ENCODE results near the gene FKBP2. TPM values are rescaled to one million over a fixed set of nuclear protein-coding genes. Genes with fewer than 3 reads are reported as not detected.
A peak's percentile ranks its signal among the peaks of the same experiment; 100 is the strongest.

FKBP2 gene
- 10 to 100 TPM; 20.2 to 54.7 (median 27.6) TPM for total RNA-seq

DNA sequence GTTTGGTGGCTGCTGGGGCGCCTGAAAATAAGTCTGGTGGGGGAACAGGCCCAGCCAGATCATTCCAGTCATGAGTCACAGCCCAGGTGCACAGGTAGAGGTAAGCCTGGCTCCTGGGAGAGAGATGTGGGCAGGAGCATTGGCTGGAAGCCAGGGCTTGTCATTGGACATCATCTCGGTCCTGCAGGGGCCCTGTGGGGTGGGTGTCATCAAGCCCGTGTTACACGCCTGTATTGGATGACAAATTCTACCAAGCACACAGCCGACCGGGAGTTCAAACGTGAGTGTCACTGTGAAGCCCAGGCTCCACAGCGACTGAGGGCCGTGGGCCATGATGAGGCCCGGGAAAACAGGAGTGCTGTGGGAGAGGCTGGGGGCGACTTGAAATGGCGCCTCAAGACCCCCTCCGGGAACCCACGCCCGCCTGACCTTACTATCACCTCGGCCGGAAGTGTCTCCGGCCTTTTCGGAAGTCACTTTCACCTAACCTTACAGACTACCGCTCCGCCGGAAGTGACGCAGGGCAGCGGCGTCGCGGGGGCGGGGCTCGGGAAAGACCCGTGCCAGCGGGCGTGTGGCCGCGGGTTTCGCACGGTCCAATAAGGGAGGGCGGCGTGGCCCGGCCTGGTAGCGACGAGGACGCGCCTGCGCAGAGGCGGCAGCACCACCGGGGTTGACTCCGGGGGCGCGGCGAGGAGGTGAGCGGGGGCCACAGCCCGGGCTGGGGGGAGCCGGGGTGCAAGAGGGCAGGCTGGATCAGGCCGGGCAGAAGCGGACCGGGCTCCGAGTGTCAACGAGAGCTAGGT lies at the start of gene FKBP2:
Gene FKBP2, plus strand, starts transcription at position 661 of the 806 bp plus-strand sequence. CDS start 1,293 bp downstream, outside the sequence.
- TF ChIP-seq POLR2A (IDR thresholded peaks at IDR 0.05) (peak; percentile 97 to 98), CTCF (IDR thresholded peaks at IDR 0.05 in 4 of 5, conservative IDR thresholded peaks at IDR 0.05 in 1 of 5) (no peak)
- peak within 1 kb of the TSS; percentile 92 to 100 (median 96) for H3K27ac ChIP-seq
- no peaks in the 10 kb centered on the region for H3K9me3 ChIP-seq
- peaks cover 0 to 13% of the 10 kb centered on the region in 2 donors for H3K36me3 ChIP-seq
- peak within 1 kb of the TSS; percentile 85 to 96 (median 91) for H3K4me3 ChIP-seq
- DNase-seq (peak; percentile 94 to 98), ATAC-seq (peak; percentile 64 to 69)
- no peaks in the 10 kb centered on the region for H3K27me3 ChIP-seq
- in situ Hi-C loops (cut with MboI; ENCODE audit: low sequenced_read_pairs in 4 of 4) (no loop called here), intact Hi-C loops (cut with DNase I; ENCODE audit: low total_unique reads) (loop anchor here (2.0 to 10.0 kb wide), 2 partner anchors 30 to 634 kb away; partner anchors contain the start of gene EHD1)
- peaks cover 33 to 42% of the 10 kb centered on the region in 2 donors for H3K4me1 ChIP-seq

DNA sequence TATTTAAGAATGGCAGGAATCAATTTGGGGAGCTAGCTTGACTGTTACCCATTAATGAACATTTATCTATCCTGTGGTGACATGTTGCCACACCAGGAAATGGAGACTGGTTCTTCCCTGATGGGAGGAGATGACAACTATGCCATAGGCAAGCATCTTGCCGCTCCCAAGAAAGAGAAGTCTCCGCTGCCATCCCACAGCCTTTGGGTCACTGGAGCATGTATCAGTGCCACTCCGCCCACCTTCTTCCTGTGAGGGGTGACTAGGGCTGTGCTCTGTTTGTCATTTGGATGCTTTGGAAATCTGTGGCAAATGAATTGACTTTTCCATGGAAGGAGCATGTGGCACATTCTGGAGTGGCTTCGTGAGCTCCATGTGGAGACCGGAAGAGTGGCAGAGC lies 48.5 kb upstream of the FKBP2 start:
- in situ Hi-C loops (cut with MboI; ENCODE audit: low sequenced_read_pairs in 4 of 4): no loop called here

DNA sequence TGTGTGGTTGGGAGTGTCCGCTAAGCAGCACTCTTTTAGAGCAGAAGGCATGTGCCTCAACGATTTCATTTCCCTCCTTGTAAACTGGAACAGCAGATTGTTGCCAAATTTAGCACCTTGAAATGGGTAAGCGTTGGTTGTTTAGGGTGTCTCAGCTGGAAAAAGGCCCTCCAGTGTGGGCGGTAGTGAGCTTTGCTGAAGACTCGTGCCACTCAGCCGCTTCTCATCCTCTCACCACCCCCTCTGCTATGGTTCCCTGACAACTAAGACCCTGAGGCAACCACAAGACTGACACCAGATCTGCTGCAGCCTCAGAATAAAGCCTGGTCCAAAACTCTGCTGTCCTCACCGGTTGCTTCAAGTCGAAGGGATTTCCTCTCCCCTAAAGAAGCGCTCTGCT lies 44.3 kb upstream of the FKBP2 start:
- TF ChIP-seq POLR2A (IDR thresholded peaks at IDR 0.05): no peak
- no peak for TF ChIP-seq CTCF (IDR thresholded peaks at IDR 0.05 in 4 of 5, conservative IDR thresholded peaks at IDR 0.05 in 1 of 5)
- H3K4me3 ChIP-seq: no peak overlapping the region
- no peaks in the 10 kb centered on the region for H3K4me1 ChIP-seq
- ATAC-seq: no peak
- no peaks in the 10 kb centered on the region for H3K9me3 ChIP-seq
- in situ Hi-C loops (cut with MboI; ENCODE audit: low sequenced_read_pairs in 4 of 4): no loop called here
- peaks cover 3 to 86% of the 10 kb centered on the region in 2 donors for H3K36me3 ChIP-seq
- no peaks in the 10 kb centered on the region for H3K27me3 ChIP-seq
- intact Hi-C loops (cut with DNase I; ENCODE audit: low total_unique reads): no loop called here
- no peak for DNase-seq
- no peak overlapping the region for H3K27ac ChIP-seq

More for the DNA sequence above, 48.5 kb upstream of the FKBP2 start:
- Histone ChIP-seq H3K36me3 (peaks cover 3 to 46% of the 10 kb centered on the region in 2 donors), H3K9me3 (no peaks in the 10 kb centered on the region), H3K27me3 (no peaks in the 10 kb centered on the region), H3K4me1 (peaks cover 0 to 3% of the 10 kb centered on the region in 2 donors), H3K27ac (no peak overlapping the region), H3K4me3 (no peak overlapping the region)
- no peak for TF ChIP-seq CTCF (IDR thresholded peaks at IDR 0.05 in 4 of 5, conservative IDR thresholded peaks at IDR 0.05 in 1 of 5)
- TF ChIP-seq POLR2A (IDR thresholded peaks at IDR 0.05): no peak
- no peak for ATAC-seq
- intact Hi-C loops (cut with DNase I; ENCODE audit: low total_unique reads): no loop called here
- no peak for DNase-seq

GRCh38 chr11:64198511-64198910 lies 42.4 kb upstream of the FKBP2 start:
- in situ Hi-C loops (cut with MboI; ENCODE audit: low sequenced_read_pairs in 4 of 4): no loop called here
- no peaks in the 10 kb centered on the region for H3K9me3 ChIP-seq
- H3K27me3 ChIP-seq: no peaks in the 10 kb centered on the region
- no peak overlapping the region for H3K4me3 ChIP-seq
- H3K27ac ChIP-seq: no peak overlapping the region
- no peak for DNase-seq
- peaks cover 4 to 96% of the 10 kb centered on the region in 2 donors for H3K36me3 ChIP-seq
- H3K4me1 ChIP-seq: peaks cover 3 to 6% of the 10 kb centered on the region in 2 donors
- TF ChIP-seq POLR2A (IDR thresholded peaks at IDR 0.05) (no peak), CTCF (IDR thresholded peaks at IDR 0.05 in 4 of 5, conservative IDR thresholded peaks at IDR 0.05 in 1 of 5) (no peak)
- intact Hi-C loops (cut with DNase I; ENCODE audit: low total_unique reads): no loop called here
- no peak for ATAC-seq

Data from gastrocnemius medialis (tissue), 4 donors.